GM12865 (cell line): ENCODE results near the gene C16orf86.

Experiments
- DNase-seq: peaks from one replicate; pipeline ENCODE4 v3.0.0; 2010; ENCODE audit warnings: low read depth
- H3K4me3 ChIP-seq: 2 replicates; pipeline ENCODE4 v1.5.1; 2011; ENCODE audit warnings: mild to moderate bottlenecking, low read depth, low read length, control low read depth
- CTCF ChIP-seq: IDR thresholded peaks from 2 replicates; pipeline ENCODE4 v1.5.1; 2011; ENCODE audit warnings: low read length, control low read depth, low read depth, inconsistent platforms; ENCODE audit not compliant: insufficient read depth; ENCODE audit errors: missing control alignments

The C16orf86 gene

GRCh38 chr16:67665598-67665997 lies 1.0 kb upstream of the C16orf86 start:
- no peak for TF ChIP-seq CTCF
- H3K4me3 ChIP-seq = peak overlapping the region; percentile 69
- DNase-seq = no peak

GRCh38 chr16:67666032-67666551 lies 522 bp upstream of the C16orf86 start:
- no peak for TF ChIP-seq CTCF
- no peak for DNase-seq
- peak overlapping the region; percentile 69 for H3K4me3 ChIP-seq

GRCh38 chr16:67667453-67667816 lies 821 bp downstream of the C16orf86 start:
- no peak for TF ChIP-seq CTCF
- H3K4me3 ChIP-seq = peak overlapping the region; percentile 69
- no peak for DNase-seq

GRCh38 chr16:67667817-67668494 lies 1.3 kb downstream of the C16orf86 start:
- H3K4me3 ChIP-seq = peak overlapping the region; percentile 69; the same call in 1 of the 2 replicates
- TF ChIP-seq CTCF = peak; percentile 89
- DNase-seq = peak; percentile 95

GRCh38 chr16:67668495-67669157 lies 2.0 kb downstream of the C16orf86 start:
- peak; percentile 38 for TF ChIP-seq CTCF
- no peak for DNase-seq
- no peak overlapping the region for H3K4me3 ChIP-seq

GRCh38 chr16:67669499-67670101 lies 3.0 kb downstream of the C16orf86 start:
- TF ChIP-seq CTCF = no peak
- no peak for DNase-seq
- H3K4me3 ChIP-seq = no peak overlapping the region
